GM19455 (cell line): ENCODE results near the gene PBX3.

Experiments used
- ATAC-seq: cut with Tn5 transposase; IDR thresholded peaks from one replicate; pipeline ENCODE4 v1.9.1; 2021; ENCODE audit not compliant: unreplicated experiment

Gene PBX3

DNA sequence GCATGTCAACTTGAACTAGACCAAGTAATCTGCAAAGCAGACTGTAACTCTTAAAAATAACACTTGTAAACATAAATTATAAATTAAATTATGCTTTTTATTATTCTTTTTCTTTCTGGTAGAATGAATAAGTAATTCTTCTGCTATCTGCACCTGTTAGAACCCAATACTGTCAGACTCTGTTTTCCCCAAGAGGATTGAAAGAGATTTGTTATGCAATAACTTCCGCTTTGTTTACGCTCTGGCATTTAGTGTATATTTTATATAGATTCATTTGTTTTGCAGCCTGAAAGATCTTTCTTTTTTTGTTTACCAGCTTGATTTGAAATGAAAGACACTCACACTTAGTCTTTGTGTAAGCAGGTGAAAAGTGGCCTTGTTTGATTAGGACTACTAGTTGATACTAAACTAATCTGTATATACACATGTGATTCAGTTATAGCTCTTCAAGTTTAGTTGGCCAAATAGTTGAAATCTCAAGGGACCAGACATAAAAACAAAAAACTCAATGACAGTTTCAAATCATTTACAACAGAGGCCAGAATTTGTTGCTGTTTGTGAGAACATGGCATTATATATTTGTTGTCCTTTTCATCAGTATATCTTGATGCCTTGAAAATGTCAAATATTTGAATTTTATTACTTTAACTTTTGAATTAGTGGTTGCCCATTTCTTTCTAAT is 155.8 kb downstream of the PBX3 start:
- no peak for ATAC-seq

- no peak for ATAC-seq
Measured at GRCh38 chr9:125904155-125904851, 157.1 kb downstream of the PBX3 start.

DNA sequence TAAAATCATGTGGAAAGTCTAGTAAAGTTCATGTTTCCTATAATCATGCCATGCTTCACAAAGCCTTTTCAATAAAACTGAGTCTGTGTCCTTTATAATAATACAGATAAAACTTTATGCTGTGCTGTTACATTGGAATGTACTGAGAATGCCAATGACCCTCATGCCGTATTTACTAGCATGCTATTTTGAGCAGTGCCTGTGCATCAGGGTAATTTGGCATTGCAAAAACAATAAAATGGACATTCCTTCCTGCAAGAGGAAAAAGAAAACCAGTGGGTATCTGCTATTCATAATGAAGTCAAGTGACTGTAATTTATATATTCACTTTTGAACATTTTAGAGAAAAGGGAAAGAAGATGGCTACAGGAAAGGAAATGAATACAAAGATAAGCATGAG is 159.0 kb downstream of the PBX3 start:
- no peak for ATAC-seq

- ATAC-seq = no peak
Measured at GRCh38 chr9:125906893-125907292, 159.7 kb downstream of the PBX3 start.

DNA sequence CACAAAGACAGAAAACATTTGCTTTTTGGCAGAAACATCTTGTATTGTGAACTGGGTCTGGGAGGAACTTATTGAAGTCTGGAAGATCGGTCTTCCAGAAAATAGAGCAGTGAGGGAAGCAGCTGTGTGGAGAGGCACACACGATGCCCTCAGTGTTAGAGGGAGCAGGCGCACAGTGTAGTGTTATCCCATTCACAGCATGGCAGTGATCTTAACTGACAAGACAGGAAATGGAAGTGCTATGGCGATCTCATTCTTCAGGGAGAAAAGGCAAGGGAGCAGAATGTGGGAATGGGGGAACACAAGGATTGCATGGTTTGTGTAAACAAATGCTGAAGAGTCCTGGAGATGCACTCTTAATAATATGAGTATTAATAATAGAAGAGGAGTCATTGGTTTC is 161.0 kb downstream of the PBX3 start:
- ATAC-seq = no peak

DNA sequence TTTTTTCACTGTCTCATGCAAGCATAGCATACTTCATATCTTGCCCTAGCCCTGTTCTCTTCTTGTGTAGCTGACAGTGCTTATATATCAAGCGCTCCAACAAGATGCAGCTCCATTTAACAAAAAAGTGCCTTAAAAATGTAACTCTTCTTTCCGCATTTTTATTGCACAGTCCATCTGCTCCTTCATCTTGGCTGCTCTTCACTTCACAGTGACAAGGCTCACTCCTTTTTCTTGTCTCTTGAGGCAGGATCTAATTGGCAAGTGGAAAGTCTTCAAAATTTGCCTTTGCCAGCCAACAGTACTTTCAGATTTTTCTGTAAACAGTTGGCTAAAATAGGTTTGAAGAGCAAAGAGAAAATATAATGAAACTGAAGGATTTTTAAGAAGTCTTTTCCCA is 161.8 kb downstream of the PBX3 start:
- ATAC-seq = no peak

GRCh38 chr9:125909459-125909858 is 162.3 kb downstream of the PBX3 start:
- no peak for ATAC-seq

- no peak for ATAC-seq
Measured at GRCh38 chr9:125910286-125910685, 163.1 kb downstream of the PBX3 start.

DNA sequence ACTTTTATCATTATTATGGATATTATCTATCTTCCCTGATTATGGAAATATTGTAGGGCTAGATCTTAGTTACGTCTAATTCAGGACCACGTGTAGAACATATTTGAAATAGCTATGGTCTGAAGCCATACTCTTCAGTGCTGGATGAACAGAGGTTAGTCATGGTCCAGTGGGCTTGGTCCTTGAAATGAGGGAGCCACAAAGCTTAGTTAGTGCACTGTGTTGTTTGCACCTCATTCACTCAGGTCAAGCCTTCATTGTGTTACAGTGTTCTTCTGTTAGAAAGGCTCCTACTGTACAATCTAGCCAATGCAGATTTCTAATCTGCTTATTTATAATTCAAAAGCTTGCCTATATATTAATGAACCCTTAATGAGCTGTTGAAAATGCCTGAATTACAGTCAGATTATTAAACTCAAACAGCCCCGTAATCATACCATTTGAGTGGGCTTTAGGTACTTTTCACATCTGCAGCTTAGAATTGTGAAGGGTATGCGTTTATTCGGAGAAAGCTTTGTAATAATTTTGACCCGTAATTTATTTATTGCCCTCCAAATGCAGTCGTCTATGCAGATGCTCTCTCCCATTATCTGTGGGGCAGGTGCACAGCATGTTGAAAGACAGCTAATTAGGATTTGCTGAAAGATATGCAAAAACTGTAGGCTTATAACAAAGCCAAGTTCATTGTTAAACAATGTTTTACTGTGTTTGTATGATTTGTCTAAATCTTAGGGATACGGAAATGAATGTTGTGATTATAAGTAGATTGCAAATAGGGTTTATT is 164.9 kb downstream of the PBX3 start:
- no peak for ATAC-seq

- no peak for ATAC-seq
Measured at GRCh38 chr9:125912667-125913066, 165.5 kb downstream of the PBX3 start.

DNA sequence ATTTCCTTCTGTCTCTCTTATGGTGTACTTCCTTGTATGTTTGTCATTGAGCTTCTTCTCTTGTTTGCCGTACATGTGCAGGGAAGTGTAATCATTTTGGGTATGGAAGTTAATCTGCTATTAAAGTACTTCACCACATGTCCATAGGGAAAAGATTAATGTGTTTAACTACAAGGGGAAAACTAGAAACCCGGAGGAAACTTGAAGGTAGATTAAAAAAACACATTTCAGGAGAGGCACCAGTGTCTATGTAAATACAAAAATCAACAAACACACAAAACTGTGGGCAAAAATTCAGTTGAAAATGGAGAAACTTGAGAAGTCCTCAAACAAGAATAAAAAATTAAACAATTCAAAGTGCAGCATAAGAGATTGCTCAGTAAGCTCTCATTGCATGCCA is 166.4 kb downstream of the PBX3 start:
- no peak for ATAC-seq

GRCh38 chr9:125914411-125914810 is 167.2 kb downstream of the PBX3 start:
- ATAC-seq = no peak

DNA sequence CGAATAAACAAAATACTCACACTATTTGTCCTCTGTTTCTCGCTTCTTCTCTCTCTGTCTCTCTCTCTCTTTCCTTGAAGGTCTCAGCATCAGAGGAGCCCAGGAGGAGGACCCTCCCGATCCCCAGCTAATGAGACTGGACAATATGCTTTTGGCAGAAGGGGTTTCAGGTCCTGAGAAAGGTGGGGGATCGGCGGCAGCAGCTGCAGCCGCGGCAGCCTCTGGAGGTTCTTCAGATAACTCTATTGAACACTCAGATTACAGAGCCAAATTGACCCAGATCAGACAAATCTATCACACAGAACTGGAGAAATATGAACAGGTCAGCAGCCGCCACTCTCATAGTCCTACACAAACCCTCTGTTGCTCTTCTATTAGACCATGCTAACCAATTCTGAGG is 168.4 kb downstream of the PBX3 start:
- no peak for ATAC-seq

GRCh38 chr9:125919565-125919964 is 172.4 kb downstream of the PBX3 start:
- ATAC-seq = no peak

DNA sequence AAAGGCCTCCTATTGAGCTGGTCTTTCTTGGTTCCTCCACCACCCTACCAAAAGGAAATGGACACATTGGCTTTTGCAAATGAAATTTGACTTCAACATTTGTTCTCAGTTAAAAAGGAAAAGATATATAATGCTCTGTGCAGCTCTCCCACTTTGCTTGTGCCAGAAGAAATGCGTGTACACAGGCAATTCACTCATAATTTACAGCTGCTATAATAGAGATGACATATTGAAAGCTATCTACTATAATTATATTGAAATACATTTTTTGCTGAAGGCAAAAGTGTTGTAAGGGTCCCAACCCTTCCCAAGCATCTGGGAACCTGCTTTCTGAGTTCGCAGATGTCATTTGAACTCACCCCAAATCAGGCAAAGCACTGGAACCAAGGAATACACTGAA is 173.2 kb downstream of the PBX3 start:
- no peak for ATAC-seq

- ATAC-seq = no peak
Measured at GRCh38 chr9:125922854-125923253, 175.7 kb downstream of the PBX3 start.

- no peak for ATAC-seq
Measured at GRCh38 chr9:125924351-125924750, 177.2 kb downstream of the PBX3 start.

- no peak for ATAC-seq
Measured at GRCh38 chr9:125926936-125927335, 179.8 kb downstream of the PBX3 start.

DNA sequence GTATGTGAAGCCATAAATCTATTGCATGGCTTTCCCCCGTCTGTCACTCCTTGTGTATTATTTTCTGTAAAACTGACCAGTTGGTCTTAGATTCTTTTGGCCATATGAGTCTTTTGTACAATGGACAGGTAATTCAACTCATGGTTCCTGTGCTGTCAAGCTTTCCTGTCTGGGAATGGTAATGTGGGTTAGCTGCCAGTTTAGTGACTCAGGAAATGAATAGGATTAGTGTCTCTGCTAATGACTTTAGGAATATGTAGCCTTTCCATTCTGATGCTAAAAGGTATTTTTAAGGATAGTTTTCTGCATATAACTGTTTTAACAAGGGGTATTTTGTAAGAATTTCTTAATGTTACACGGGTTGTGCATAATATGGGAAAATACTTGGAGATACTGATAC is 182.7 kb downstream of the PBX3 start:
- no peak for ATAC-seq

DNA sequence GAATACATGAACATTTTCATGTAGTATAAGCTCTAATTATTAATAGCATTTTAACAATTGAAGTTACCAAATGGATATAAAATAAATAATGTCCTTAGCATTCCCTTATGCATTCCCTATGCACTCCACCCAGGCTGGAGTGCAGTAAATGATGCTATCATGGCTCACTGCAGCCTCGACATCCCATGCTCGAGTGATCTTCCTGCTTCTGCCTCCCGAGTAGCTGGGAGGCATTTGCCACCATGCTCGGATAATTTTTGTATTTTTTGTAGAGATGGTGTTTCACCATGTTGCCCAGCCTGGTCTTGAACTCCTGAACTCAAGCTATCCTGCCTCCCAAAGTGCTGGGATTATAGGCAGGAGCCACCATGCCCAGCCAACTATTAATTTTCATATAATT is 184.0 kb downstream of the PBX3 start:
- ATAC-seq = no peak

DNA sequence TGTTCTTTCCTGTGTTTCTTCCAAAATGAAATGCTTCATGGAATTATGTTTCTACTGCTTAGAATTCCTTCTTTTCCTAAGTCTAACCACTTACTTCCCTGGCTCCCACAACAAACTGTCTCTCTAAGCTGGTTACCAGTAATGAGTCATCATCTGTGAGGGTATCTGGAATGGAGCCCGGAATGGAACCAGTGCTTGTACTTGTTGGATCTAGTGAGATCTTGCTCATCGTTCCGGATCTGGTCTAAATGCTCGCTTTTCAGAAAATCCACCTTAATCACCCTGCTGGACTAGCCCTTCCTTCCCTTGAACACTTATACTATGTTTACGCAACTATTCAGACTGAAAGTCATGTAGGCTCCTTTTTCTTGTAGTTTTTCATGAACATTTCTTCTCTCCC is 184.8 kb downstream of the PBX3 start:
- ATAC-seq = no peak
